ENCODE results near the gene CRADD.
"Not testable (repeated sequence)": the region's sequence is repeated elsewhere in the genome, so short reads cannot be mapped to it uniquely, and the experiment has no call there.

Gene CRADD

GRCh38 chr12:93677195-93678064 lies at the start of gene CRADD:
Gene CRADD (plus strand): TSS chr12:93677375.
- peak; percentile 92 for DNase-seq

- DNase-seq, result no peak
Observed at GRCh38 chr12:93632383-93632782, 44.8 kb upstream of the CRADD start.

- no peak for DNase-seq
Observed at GRCh38 chr12:93634416-93634815, 42.8 kb upstream of the CRADD start.

- no peak for DNase-seq
Observed at GRCh38 chr12:93636708-93637107, 40.5 kb upstream of the CRADD start.

GRCh38 chr12:93638095-93638494 lies 39.1 kb upstream of the CRADD start:
- no peak for DNase-seq

GRCh38 chr12:93638954-93639353 lies 38.2 kb upstream of the CRADD start:
- no peak for DNase-seq

GRCh38 chr12:93639406-93639805 lies 37.8 kb upstream of the CRADD start:
- no peak for DNase-seq

- DNase-seq, result not testable (repeated sequence)
Observed at GRCh38 chr12:93641380-93641779, 35.8 kb upstream of the CRADD start.

GRCh38 chr12:93642751-93643150 lies 34.4 kb upstream of the CRADD start:
- no peak for DNase-seq

GRCh38 chr12:93645702-93646101 lies 31.5 kb upstream of the CRADD start:
- DNase-seq, result no peak

- DNase-seq, result no peak
Observed at GRCh38 chr12:93650626-93651025, 26.5 kb upstream of the CRADD start.

- no peak for DNase-seq
Observed at GRCh38 chr12:93653079-93653478, 24.1 kb upstream of the CRADD start.

GRCh38 chr12:93653712-93654111 lies 23.5 kb upstream of the CRADD start:
- no peak for DNase-seq

- DNase-seq, result no peak
Observed at GRCh38 chr12:93654421-93654820, 22.8 kb upstream of the CRADD start.

GRCh38 chr12:93657071-93657470 lies 20.1 kb upstream of the CRADD start:
- no peak for DNase-seq

- DNase-seq, result no peak
Observed at GRCh38 chr12:93661021-93661420, 16.2 kb upstream of the CRADD start.

GRCh38 chr12:93663006-93663728 lies 14.0 kb upstream of the CRADD start:
- peak; percentile 51 for DNase-seq

GRCh38 chr12:93663729-93664084 lies 13.5 kb upstream of the CRADD start:
- no peak for DNase-seq

GRCh38 chr12:93664573-93665138 lies 12.5 kb upstream of the CRADD start:
- DNase-seq, result no peak

- no peak for DNase-seq
Observed at GRCh38 chr12:93667672-93668071, 9.5 kb upstream of the CRADD start.

- DNase-seq, result no peak
Observed at GRCh38 chr12:93668919-93669418, 8.2 kb upstream of the CRADD start.

GRCh38 chr12:93669452-93669851 lies 7.7 kb upstream of the CRADD start:
- no peak for DNase-seq

- no peak for DNase-seq
Observed at GRCh38 chr12:93670104-93670503, 7.1 kb upstream of the CRADD start.

GRCh38 chr12:93671044-93671443 lies 6.1 kb upstream of the CRADD start:
- no peak for DNase-seq
